ENCODE results near the gene WDR46. TPM values are rescaled to one million over a fixed set of nuclear protein-coding genes. Genes with fewer than 3 reads are reported as not detected.

The WDR46 gene
- total RNA-seq, 6 experiments from 2014 or later = 71.0 to 89.9 (median 74.6) TPM

DNA sequence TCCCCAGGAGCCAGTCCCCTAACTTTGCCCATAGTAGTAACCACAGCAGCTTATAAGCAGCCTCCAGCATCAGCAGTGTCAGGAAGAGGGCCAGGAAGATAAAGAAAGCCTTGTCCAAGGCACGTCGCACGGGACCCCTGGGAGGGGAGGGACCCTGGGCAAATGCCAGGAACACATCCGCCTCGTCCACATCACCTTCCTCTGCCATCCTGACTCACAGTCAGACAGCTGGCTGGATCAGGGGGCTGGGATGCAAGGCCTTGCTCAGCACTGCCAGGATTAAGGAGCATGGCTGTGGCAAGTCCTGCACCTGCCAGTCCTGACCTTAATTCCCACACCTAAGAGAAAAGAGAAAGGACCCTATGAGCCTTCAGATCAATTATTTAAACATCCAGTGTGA is 40.0 kb upstream of the WDR46 start:
- H3K36me3 Mint-ChIP-seq (ENCODE audit: low read depth) = no peaks in the 10 kb centered on the region
- no peak overlapping the region for H3K27ac Mint-ChIP-seq
- TF ChIP-seq, protein P1, sequence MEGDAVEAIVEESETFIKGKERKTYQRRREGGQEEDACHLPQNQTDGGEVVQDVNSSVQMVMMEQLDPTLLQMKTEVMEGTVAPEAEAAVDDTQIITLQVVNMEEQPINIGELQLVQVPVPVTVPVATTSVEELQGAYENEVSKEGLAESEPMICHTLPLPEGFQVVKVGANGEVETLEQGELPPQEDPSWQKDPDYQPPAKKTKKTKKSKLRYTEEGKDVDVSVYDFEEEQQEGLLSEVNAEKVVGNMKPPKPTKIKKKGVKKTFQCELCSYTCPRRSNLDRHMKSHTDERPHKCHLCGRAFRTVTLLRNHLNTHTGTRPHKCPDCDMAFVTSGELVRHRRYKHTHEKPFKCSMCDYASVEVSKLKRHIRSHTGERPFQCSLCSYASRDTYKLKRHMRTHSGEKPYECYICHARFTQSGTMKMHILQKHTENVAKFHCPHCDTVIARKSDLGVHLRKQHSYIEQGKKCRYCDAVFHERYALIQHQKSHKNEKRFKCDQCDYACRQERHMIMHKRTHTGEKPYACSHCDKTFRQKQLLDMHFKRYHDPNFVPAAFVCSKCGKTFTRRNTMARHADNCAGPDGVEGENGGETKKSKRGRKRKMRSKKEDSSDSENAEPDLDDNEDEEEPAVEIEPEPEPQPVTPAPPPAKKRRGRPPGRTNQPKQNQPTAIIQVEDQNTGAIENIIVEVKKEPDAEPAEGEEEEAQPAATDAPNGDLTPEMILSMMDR (IDR thresholded peaks at IDR 0.05) = no peak
- no peak for DNase-seq
- H3K4me1 Mint-ChIP-seq (ENCODE audit: low read depth) = peaks cover 3% of the 10 kb centered on the region
- no peaks in the 10 kb centered on the region for H3K9me3 Mint-ChIP-seq
- peaks cover 8% of the 10 kb centered on the region for H3K27me3 Mint-ChIP-seq (ENCODE audit: insufficient read depth)
- H3K4me3 Mint-ChIP-seq = no peak overlapping the region

DNA sequence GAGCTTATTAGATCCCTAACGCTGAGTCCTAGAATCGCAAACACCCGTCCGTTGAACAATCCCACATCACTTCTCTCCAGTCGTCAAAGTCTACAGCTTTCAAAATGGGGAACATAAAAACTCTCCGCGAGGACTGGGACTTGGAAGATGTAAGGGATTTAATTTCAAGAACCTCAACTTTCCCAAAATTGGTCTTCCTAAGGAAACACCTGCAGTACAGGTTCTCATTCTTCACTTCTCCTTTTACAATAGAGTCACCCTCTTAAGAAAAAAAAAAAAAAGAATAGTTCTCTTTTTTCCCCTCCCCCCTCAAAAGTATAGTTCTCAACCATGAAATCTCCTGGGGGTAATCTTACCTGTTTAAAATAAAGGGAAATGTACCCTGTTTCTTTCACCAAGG is 35.1 kb upstream of the WDR46 start:
- H3K4me3 Mint-ChIP-seq = peak overlapping the region; percentile 92; the same call in 1 of the 2 replicates
- TF ChIP-seq, protein P1 (IDR thresholded peaks at IDR 0.05) = no peak
- no peak for DNase-seq
- peaks cover 1% of the 10 kb centered on the region for H3K27me3 Mint-ChIP-seq (ENCODE audit: insufficient read depth)
- no peaks in the 10 kb centered on the region for H3K9me3 Mint-ChIP-seq
- peaks cover 34% of the 10 kb centered on the region for H3K36me3 Mint-ChIP-seq (ENCODE audit: low read depth)
- no peak overlapping the region for H3K27ac Mint-ChIP-seq
- H3K4me1 Mint-ChIP-seq (ENCODE audit: low read depth) = peaks cover 41% of the 10 kb centered on the region

DNA sequence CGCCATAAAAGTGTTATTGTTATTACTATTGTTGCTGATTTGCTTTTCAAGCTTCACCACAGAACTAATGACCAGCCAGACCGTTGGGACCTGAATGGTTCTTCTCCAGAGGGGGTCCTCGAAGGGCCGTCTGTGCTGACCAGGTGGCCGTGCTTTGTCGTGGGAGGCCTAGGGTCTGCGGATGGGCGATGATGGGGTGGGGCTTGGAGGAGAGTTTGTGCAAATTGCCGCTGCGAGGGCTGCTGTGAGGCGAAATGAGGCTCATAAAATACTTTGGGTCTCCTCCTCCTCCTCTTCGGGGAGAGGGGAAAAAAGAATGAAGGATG is 34.5 kb upstream of the WDR46 start:
- Mint-ChIP-seq H3K4me1 (ENCODE audit: low read depth) (peaks cover 47% of the 10 kb centered on the region), H3K27ac (peak overlapping the region; percentile 97), H3K4me3 (peak overlapping the region; percentile 92), H3K27me3 (ENCODE audit: insufficient read depth) (peaks cover 1% of the 10 kb centered on the region), H3K36me3 (ENCODE audit: low read depth) (peaks cover 39% of the 10 kb centered on the region), H3K9me3 (no peaks in the 10 kb centered on the region)
- DNase-seq = no peak
- TF ChIP-seq, protein P1 (IDR thresholded peaks at IDR 0.05) = no peak

DNA sequence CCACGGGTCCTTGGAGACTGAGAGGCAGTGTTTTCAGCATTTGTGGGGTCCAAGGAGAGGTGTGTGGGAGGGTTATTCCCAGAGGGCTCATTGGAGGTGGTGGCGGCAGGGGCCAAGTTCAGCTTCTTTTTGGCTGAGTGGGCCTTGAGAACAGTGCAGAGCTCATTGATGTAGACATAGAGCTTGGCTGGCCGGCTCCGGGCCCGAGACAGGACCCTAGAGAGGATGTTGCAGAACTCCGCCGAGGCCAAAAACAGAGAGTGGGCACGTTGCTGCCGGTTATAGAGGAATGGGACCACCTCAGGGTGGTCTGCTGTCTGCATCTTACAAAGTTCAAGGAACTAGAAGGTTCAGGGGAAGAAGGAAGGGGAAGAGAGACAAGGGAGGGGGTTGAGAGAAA is 32.2 kb upstream of the WDR46 start:
- DNase-seq = no peak
- Mint-ChIP-seq H3K9me3 (no peaks in the 10 kb centered on the region), H3K36me3 (ENCODE audit: low read depth) (peaks cover 51% of the 10 kb centered on the region), H3K4me1 (ENCODE audit: low read depth) (peaks cover 64% of the 10 kb centered on the region), H3K27me3 (ENCODE audit: insufficient read depth) (peaks cover 1% of the 10 kb centered on the region), H3K4me3 (peak overlapping the region; percentile 92), H3K27ac (peak overlapping the region; percentile 97)
- TF ChIP-seq, protein P1 (IDR thresholded peaks at IDR 0.05) = no peak

DNA sequence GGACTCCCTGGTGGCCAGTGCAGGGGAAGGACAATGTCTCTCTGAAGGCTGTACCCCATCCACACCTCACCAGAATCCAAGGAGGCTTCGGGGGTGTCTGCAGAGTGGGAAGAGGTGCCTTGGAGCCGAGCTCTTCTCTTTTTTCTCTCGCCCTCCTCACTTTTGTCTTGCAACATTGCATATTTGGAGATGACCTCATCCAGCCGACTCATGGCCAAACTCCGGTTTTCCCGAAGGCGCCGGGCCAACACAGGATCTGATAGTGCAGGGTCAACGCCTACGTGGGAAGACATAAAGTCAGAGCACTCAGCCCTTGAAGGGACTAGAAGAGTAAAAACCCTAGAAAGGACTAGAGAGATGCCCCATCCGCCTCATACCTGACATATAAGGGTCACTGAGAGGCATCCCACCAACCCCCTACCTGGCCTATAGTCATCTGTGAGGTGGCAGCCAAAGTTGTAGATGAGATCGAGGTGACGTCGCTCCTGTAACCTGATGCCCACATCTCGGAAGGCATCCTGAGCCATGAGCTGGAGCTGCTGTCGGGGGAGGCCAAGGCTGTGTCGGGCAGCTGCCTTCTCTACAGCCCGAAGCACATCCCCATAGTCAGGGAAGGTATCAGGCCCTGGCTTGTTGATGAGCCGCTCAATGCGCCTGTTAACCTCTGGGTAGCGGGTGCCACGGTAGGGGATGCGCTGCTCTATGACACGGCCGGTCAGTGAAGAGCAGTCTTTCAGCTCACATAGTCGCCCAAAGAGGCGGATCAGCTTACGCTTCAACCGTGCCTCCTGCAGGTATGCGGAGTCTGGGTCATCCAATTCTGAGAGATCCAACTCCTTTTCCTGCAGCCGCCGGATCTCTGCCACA is 31.5 kb upstream of the WDR46 start:
- DNase-seq = peak; percentile 93
- Mint-ChIP-seq H3K27me3 (ENCODE audit: insufficient read depth) (peaks cover 1% of the 10 kb centered on the region), H3K4me1 (ENCODE audit: low read depth) (peaks cover 65% of the 10 kb centered on the region), H3K4me3 (peak overlapping the region; percentile 92), H3K9me3 (no peaks in the 10 kb centered on the region), H3K27ac (peak overlapping the region; percentile 97), H3K36me3 (ENCODE audit: low read depth) (peaks cover 51% of the 10 kb centered on the region)
- TF ChIP-seq, protein P1 (IDR thresholded peaks at IDR 0.05) = no peak

All from HFFc6 (cell line).